Fibroblast of the aortic adventitia (primary cell): ENCODE measurements around the gene TMPRSS3. TPM values are rescaled to one million over a fixed set of nuclear protein-coding genes. Genes with fewer than 3 reads are reported as not detected.

Experiments
- DNase-seq: peaks from one replicate; pipeline ENCODE4 v3.0.0-alpha.2; 2010; ENCODE audit warnings: low read depth
- H3K4me3 ChIP-seq: 2 replicates; pipeline ENCODE4 v1.5.1; 2011; ENCODE audit warnings: low read depth, mild to moderate bottlenecking, control low read depth, low read length, moderate library complexity
- total RNA-seq: library from RNA; depleted of rRNA; stranded (reverse); fragments of >200 nt; gene quantifications from 2 replicates; pipeline ENCODE4 v1.2.3, GENCODE V29; 2012; ENCODE audit warnings: low replicate concordance
- TF ChIP-seq, protein P1 (sequence below): IDR thresholded peaks from 2 replicates; pipeline ENCODE4 v1.5.1; 2011; ENCODE audit warnings: mild to moderate bottlenecking, low read length, control low read depth, inconsistent platforms; ENCODE audit not compliant: insufficient read depth

Gene TMPRSS3
- total RNA-seq, 1 donor, result not detected

DNA sequence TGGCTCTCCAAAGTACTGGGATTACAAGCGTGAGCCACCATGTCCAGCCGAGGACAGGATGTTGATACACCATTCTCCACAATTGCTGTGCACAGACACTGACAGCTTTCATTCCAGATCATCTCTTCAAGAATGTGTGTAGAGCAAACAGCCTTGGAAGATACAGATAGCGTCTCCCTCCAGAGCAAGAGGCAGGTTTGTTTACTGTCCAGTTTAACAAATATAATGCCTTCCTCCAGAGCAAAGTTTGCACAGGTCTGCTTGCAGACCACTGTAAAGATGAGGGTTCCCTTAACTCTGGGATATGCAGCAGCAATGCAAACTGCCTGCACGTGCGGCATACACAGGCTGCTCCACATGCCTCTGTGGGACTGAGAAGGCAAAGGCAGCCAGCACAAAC is 4.6 kb downstream of the TMPRSS3 start:
- H3K4me3 ChIP-seq, result no peak overlapping the region
- TF ChIP-seq, protein P1, sequence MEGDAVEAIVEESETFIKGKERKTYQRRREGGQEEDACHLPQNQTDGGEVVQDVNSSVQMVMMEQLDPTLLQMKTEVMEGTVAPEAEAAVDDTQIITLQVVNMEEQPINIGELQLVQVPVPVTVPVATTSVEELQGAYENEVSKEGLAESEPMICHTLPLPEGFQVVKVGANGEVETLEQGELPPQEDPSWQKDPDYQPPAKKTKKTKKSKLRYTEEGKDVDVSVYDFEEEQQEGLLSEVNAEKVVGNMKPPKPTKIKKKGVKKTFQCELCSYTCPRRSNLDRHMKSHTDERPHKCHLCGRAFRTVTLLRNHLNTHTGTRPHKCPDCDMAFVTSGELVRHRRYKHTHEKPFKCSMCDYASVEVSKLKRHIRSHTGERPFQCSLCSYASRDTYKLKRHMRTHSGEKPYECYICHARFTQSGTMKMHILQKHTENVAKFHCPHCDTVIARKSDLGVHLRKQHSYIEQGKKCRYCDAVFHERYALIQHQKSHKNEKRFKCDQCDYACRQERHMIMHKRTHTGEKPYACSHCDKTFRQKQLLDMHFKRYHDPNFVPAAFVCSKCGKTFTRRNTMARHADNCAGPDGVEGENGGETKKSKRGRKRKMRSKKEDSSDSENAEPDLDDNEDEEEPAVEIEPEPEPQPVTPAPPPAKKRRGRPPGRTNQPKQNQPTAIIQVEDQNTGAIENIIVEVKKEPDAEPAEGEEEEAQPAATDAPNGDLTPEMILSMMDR, result no peak
- DNase-seq, result no peak

DNA sequence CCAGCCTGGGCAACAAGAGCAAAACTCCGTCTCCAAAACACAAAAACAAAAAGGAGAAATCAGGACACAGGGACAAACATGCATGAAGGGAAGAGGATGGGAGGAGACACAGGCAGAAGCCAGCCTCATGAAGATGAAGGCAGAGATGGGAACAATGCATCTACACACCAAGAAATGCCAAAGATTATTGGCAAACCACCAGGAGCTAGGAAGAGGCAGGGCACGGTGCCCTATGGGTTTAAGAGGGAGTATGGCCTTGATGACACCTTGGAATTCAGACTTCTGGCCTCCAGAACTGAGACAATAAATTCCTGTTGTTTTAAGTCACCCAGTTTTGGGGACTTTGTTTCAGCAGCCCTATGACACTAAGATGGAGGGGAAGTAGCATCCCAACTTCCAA is 5.2 kb downstream of the TMPRSS3 start:
- H3K4me3 ChIP-seq, result no peak overlapping the region
- DNase-seq, result no peak
- TF ChIP-seq, protein P1, result no peak

DNA sequence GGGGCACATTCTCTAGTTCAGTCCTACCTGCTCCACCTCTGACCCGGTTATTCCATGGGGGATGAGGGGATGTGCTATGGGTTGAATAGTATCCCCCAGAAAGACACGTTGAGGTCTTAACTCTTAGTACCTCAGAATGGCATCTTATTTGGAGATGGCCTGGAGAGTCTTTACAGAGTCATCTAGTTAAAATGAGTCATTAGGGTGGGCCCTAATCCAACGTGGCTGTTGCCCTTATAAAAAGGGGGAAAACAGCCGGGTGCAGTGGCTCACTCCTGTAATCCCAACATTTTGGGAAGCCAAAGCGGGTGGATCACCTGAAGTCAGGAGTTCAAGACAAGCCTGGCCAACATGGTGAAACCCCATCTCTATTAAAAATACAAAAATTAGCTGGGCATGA is 5.7 kb downstream of the TMPRSS3 start:
- no peak for DNase-seq
- TF ChIP-seq, protein P1, result no peak
- no peak overlapping the region for H3K4me3 ChIP-seq

DNA sequence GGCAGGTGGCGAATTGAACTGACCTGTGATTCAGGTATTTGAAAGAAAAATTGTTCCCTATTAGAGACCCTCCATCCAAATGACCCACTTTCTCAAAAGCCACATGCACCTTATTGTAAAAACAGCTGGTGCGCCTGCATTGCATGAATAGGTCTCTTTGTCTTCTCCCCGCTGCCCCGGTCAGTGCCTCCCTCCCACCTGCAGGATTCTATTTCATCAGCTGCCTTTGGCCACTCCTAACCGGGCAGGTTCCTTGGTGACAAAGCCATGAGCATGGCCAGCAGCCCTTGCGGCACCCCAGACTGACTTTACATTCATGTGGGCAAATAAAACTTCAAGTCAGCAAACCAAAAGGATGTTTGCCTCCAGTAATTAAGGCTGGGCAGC is 6.4 kb downstream of the TMPRSS3 start:
- no peak for DNase-seq
- no peak overlapping the region for H3K4me3 ChIP-seq
- TF ChIP-seq, protein P1, result no peak

DNA sequence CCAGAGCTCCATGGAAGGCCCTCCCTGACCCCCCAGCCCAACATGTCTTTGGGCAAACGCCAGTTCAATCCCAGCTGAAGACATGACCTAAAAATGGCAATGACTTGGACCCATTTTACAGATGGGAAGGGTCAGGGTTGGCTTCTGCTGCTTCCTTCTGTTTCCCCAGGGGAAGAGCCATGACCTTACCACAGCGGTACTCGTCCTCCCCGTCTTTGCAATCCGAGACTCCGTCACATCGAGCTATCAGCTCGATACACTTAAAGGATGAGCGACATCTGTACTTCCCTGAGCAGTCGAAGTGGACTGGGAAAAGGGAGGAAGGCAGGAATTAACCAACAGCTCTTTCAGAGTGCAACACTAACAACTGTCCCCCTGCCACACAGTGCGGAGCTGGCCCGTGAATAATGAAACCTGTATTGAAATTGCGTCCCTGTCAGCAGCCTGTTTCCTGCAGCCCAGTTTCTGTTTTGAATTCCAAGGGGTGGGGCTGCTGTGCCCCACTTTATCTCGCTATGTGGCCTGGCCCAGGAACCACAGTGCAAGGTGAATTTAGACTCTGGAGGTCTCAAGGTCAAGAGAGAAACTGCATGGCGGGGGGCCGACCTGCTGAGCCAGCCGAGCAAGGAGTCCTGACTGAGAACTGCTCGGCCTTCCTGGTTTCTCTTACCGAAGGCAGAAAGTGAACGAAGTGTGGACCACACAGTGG is 7.0 kb downstream of the TMPRSS3 start:
- no peak for DNase-seq
- TF ChIP-seq, protein P1, result no peak

DNA sequence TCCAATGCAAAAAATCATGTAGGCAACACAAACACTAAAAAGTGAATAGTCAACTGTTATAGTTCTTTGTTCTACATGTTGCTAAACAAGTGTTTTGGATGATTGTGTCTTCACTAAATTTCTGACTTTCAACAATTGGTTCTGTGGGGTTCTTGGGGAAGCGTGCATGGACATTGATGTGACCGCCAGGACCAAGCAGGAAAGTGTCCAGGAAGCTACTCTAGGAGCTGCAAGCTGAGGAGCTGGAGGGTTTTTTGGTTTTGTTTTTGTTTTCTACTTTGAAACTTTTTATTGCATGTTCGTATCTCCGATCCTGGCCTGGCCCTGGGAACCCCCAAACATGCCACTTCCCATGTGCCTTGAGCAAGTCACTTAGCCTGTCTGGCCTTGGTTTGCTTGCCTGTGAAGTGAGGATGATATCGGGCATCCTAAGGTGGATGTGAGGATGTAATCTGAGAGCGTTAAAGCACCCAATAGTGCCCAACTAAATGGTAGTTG is 8.0 kb downstream of the TMPRSS3 start:
- no peak for DNase-seq
- TF ChIP-seq, protein P1, result no peak
- no peak overlapping the region for H3K4me3 ChIP-seq

More for the DNA sequence above, 7.0 kb downstream of the TMPRSS3 start:
- H3K4me3 ChIP-seq, result no peak overlapping the region

DNA sequence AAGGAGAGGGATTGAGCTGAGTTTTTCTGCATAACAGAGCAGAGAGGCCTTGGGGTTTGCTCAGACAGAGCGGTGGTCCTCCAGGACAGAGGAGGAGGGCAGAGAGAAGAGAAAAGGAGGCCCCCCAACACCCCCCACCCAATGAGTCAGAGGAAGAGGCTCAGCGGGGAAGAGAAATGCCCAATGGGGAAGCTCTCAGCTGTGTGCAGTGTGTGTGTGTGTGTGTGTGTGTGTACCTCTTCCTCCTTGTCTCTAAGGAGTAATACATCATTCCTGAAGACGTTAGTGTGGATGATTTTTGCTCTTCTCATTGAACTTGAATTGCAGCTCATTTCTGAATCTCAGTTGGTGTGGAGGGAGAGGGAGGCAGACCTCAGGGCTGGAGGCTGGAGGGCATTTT is 8.7 kb downstream of the TMPRSS3 start:
- DNase-seq, result no peak
- no peak overlapping the region for H3K4me3 ChIP-seq
- TF ChIP-seq, protein P1, result no peak
